OCI-LY3 (cell line): ENCODE data around the gene SCAMP3.
"Not testable (repeated sequence)": the region's sequence is repeated elsewhere in the genome, so short reads cannot be mapped to it uniquely, and the experiment has no call there.

Experiments
- H2AFZ ChIP-seq: fragments of 200-600, 300-600 bp; shearing (Covaris generic); 2 replicates; pipeline ENCODE4 v1.6.0; 2014; ENCODE audit warnings: antibody characterized with exemption, low read depth, low read length
- H3K27ac ChIP-seq: fragments of 200-600, 300-600 bp; sonication (generic); 2 replicates; pipeline ENCODE4 v1.5.1; 2014; ENCODE audit warnings: mild to moderate bottlenecking, low read length, moderate library complexity, mixed read lengths
- H3K27me3 ChIP-seq: fragments of 200-600, 300-600 bp; sonication (generic); 2 replicates; pipeline ENCODE4 v1.6.1; 2014; ENCODE audit warnings: low read depth, low read length, mixed read lengths
- H3K36me3 ChIP-seq: fragments of 200-600, 300-600 bp; sonication (generic); replicated peaks from 2 replicates; pipeline ENCODE3; 2014; ENCODE audit warnings: low read depth, low read length, mixed read lengths
- H3K4me1 ChIP-seq: fragments of 300-600, 200-600 bp; sonication (generic); 2 replicates; pipeline ENCODE4 v1.6.1; 2014; ENCODE audit warnings: low read length, mixed read lengths
- H3K4me2 ChIP-seq: fragments of 200-600, 300-600 bp; sonication (generic); 2 replicates; pipeline ENCODE4 v1.6.1; 2014; ENCODE audit warnings: low read length, mixed read lengths
- H3K4me3 ChIP-seq: fragments of 300-600, 200-600 bp; sonication (generic); 2 replicates; pipeline ENCODE4 v1.5.1; 2014; ENCODE audit warnings: antibody characterized with exemption, mild to moderate bottlenecking, low read length, moderate library complexity
- H3K79me2 ChIP-seq: fragments of 300-600, 200-600 bp; shearing (Covaris generic); 2 replicates; pipeline ENCODE4 v1.6.1; 2014; ENCODE audit warnings: mild to moderate bottlenecking, low read length, mixed read lengths
- H3K9ac ChIP-seq: fragments of 300-600, 200-600 bp; shearing (Covaris generic); 2 replicates; pipeline ENCODE4 v1.6.0; 2014; ENCODE audit warnings: mild to moderate bottlenecking, low read length, moderate library complexity
- H3K9me3 ChIP-seq: fragments of 200-600, 300-600 bp; shearing (Covaris generic); 2 replicates; pipeline ENCODE4 v1.6.1; 2014; ENCODE audit warnings: low read length, mixed read lengths; ENCODE audit not compliant: insufficient read depth
- H4K20me1 ChIP-seq: fragments of 200-600, 300-600 bp; sonication (generic); 2 replicates; pipeline ENCODE4 v1.6.1; 2016; ENCODE audit warnings: low read length, mixed read lengths; ENCODE audit not compliant: insufficient read depth
- EZH2phosphoT487 ChIP-seq: fragments of 200-600 bp; shearing (Covaris generic); IDR thresholded peaks from 2 replicates; pipeline ENCODE4 v1.6.1; 2018; ENCODE audit warnings: antibody characterized with exemption, mixed run types, low read depth
- TF ChIP-seq, protein P1 (sequence below): fragments of 200-600, 300-600 bp; sonication (generic); IDR thresholded peaks from 2 replicates; pipeline ENCODE4 v1.5.1; 2014; ENCODE audit warnings: antibody characterized with exemption, low read length, low read depth

Gene SCAMP3

DNA sequence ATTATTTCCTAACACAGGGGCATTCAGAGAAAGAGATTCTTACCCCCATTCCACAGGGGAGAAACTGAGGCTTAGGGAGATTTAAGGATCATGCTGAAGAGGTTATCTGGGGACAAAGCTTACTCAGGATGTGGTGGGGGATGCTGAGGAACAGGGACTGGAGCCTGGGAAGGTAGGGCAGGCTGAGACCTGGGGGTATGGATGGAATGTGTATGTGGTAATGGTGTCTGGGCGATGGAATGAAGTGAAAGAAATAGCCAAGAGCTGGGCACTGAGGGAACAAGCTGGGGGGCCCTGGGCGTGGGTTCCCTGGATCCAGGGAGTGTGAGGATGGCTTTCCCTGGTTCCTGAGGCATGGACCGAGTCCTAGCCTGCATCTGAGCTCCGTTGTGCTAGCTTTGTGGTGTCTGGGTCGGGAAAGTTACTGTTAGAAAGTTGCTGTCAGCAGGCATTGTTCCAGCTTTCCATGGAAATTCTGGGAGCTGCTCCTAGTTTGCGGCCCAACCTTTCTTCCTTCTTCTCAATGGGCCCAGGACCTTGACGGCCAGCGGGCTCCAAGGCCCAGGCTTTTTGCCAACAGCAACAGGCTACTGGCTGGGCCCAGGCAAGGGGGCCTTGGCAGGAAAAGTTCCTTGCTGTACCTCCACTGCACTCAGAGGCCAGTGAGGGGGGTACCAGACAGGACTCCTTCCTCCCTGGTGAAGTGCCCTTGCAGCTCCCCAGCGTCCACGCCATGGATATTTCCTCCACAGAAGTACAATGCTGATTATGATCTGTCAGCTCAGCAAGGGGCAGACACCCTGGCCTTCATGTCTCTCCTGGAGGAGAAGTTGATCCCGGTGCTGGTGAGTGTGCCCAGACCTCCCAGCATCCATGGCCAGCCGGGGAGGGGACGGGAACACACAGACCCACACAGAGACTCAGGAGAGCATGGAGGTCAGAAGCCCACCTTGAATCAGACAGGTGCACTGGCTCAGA, 29.9 kb downstream of the SCAMP3 start:
- not testable (repeated sequence) for H3K36me3 ChIP-seq

DNA sequence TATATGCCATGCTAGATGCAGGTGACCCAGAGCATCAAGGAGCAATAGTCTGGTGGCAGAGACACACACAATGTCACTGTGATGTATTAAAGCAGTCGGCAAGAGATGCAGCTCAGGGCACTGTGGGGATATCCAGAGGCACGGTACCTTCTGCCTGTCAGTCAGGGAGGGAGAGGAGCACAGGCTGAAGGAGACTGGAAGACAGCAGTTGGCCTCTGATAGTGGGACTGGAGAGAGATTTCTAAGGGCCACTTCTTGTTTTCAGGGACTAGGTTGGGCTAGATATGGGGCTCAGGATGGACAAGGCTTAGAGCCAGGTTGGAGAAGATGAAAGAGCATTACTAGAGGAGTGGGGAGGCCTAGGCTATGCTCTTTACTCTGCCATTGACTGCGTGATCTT, 30.9 kb downstream of the SCAMP3 start:
- H2AFZ ChIP-seq, H3K9ac ChIP-seq, H3K27ac ChIP-seq, H3K79me2 ChIP-seq, H4K20me1 ChIP-seq, H3K9me3 ChIP-seq, H3K27me3 ChIP-seq, H3K4me1 ChIP-seq, H3K4me3 ChIP-seq, H3K4me2 ChIP-seq, H3K36me3 ChIP-seq: not testable (repeated sequence)

More for the DNA sequence above, 29.9 kb downstream of the SCAMP3 start:
- not testable (repeated sequence) for H3K79me2 ChIP-seq, H3K4me1 ChIP-seq, H2AFZ ChIP-seq, H3K9ac ChIP-seq, H3K27me3 ChIP-seq, H3K27ac ChIP-seq, H4K20me1 ChIP-seq, H3K4me2 ChIP-seq, H3K9me3 ChIP-seq, H3K4me3 ChIP-seq

DNA sequence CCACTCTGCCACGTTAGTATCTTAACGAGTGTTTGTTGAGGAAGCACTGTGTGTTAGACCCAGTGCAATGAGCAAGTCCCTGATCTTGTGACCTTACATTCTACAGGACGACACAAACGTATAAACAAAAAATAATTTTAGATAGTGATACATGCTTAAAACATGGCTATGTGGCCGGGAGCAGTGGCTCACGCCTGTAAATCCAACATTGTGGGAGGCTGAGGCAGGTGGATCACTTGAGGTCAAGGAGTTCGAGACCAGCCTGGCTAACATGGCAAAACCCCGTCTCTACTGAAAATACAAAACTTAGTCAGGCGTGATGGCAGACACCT, 34.1 kb downstream of the SCAMP3 start:
- H3K36me3 ChIP-seq = peaks cover 6% of the 10 kb centered on the region
- peaks cover 19% of the 10 kb centered on the region for H3K79me2 ChIP-seq
- peak overlapping the region; percentile 52 for H2AFZ ChIP-seq
- peaks cover 16% of the 10 kb centered on the region for H3K4me1 ChIP-seq
- TF ChIP-seq, protein P1, sequence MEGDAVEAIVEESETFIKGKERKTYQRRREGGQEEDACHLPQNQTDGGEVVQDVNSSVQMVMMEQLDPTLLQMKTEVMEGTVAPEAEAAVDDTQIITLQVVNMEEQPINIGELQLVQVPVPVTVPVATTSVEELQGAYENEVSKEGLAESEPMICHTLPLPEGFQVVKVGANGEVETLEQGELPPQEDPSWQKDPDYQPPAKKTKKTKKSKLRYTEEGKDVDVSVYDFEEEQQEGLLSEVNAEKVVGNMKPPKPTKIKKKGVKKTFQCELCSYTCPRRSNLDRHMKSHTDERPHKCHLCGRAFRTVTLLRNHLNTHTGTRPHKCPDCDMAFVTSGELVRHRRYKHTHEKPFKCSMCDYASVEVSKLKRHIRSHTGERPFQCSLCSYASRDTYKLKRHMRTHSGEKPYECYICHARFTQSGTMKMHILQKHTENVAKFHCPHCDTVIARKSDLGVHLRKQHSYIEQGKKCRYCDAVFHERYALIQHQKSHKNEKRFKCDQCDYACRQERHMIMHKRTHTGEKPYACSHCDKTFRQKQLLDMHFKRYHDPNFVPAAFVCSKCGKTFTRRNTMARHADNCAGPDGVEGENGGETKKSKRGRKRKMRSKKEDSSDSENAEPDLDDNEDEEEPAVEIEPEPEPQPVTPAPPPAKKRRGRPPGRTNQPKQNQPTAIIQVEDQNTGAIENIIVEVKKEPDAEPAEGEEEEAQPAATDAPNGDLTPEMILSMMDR = no peak
- no peak for TF ChIP-seq EZH2phosphoT487
- H4K20me1 ChIP-seq = no peaks in the 10 kb centered on the region
- H3K4me2 ChIP-seq = peak overlapping the region; percentile 94
- peak overlapping the region; percentile 86 for H3K9ac ChIP-seq
- H3K9me3 ChIP-seq = no peaks in the 10 kb centered on the region
- peak overlapping the region; percentile 68 for H3K27ac ChIP-seq
- H3K4me3 ChIP-seq = peak overlapping the region; percentile 78
- no peaks in the 10 kb centered on the region for H3K27me3 ChIP-seq

DNA sequence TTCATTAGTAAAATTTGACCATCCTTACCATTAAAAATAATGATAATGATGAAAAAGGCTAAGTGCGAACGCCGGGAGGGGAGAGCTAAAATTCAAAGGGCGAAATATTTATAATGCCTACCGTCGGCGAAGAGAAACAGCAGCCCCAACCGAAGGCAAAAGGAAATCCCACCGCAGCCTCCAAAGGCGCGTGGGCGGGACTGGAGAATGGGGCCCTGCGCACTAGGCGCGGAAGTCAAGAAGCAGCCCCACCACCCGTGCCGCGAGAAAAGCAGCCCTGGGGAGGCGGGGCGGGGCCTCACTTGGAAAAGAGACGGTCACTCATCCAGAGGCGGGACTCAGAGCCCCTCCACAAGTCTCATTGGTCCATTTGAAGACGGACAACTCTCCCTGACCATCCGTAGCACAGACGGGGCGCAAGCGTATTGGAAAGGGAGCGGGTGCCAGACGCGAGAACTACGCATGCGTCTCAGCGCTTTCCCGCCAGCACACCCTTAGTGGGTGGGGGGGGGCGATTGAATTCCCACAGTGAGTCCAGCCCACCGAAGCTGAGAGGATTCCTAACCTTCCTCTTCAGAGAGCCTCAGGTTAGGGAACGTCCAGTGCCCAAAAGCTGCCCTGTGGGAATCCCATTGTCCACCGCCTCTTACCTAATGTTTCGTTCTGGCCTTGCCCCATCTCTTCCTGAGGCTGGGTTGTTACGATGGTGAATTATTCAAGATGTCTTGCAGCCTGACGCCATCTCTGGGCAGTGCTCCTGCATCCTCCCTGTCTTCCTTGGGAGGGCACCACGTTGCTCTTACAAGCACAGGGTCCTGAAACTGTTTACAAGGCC, 34.7 kb downstream of the SCAMP3 start:
- TF ChIP-seq, protein P1 = no peak
- TF ChIP-seq EZH2phosphoT487 = no peak
- Histone ChIP-seq H2AFZ (peak overlapping the region; percentile 52), H3K4me3 (peak overlapping the region; percentile 85), H3K27me3 (no peaks in the 10 kb centered on the region), H3K9ac (peak overlapping the region; percentile 95), H3K27ac (peak overlapping the region; percentile 77), H3K4me1 (peaks cover 16% of the 10 kb centered on the region), H3K4me2 (peak overlapping the region; percentile 94), H3K9me3 (no peaks in the 10 kb centered on the region), H4K20me1 (no peaks in the 10 kb centered on the region), H3K79me2 (peaks cover 19% of the 10 kb centered on the region), H3K36me3 (peaks cover 6% of the 10 kb centered on the region)

DNA sequence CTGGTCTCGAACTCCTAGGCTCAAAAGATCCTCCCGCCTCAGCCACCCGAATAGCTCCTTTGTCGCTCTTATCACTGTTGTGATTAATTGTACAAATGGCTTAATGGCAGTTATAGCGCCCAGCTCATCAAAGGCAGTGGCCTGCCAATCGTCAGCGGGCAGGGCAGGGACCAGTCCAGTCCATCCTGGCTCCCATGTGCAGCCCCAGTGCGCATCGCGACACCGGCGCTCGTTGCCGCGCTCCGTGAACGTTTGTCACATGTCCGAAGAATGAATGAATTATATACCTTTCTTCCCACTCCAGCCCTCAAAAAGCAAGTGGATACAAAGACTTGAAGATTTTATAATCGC, 35.3 kb downstream of the SCAMP3 start:
- peaks cover 19% of the 10 kb centered on the region for H3K79me2 ChIP-seq
- H3K9ac ChIP-seq = peak overlapping the region; percentile 95
- peak overlapping the region; percentile 77 for H3K27ac ChIP-seq
- no peaks in the 10 kb centered on the region for H3K27me3 ChIP-seq
- TF ChIP-seq EZH2phosphoT487 = no peak
- TF ChIP-seq, protein P1 = 0 out of 2 replicates have a peak, but pooled peaks have one; percentile 31
- peak overlapping the region; percentile 34; the same call in 1 of the 2 replicates for H2AFZ ChIP-seq
- no peaks in the 10 kb centered on the region for H4K20me1 ChIP-seq
- peak overlapping the region; percentile 83 for H3K4me2 ChIP-seq
- peaks cover 16% of the 10 kb centered on the region for H3K4me1 ChIP-seq
- peaks cover 6% of the 10 kb centered on the region for H3K36me3 ChIP-seq
- H3K9me3 ChIP-seq = no peaks in the 10 kb centered on the region
- peak overlapping the region; percentile 85 for H3K4me3 ChIP-seq
